Peyer's patch (tissue), 4 donors: ENCODE measurements around the gene IL34. TPM values are rescaled to one million over a fixed set of nuclear protein-coding genes. Genes with fewer than 3 reads are reported as not detected.
A peak's percentile ranks its signal among the peaks of the same experiment; 100 is the strongest.

Experiments
- DNase-seq, 3 donors: peaks; one replicate each; pipeline ENCODE4 v3.0.0-alpha.2; 2017 to 2019
- H3K27ac ChIP-seq, 4 donors: fragments of 200-600 bp; sonication (generic); one replicate each; pipeline ENCODE4 v1.5.1; 2016 to 2019
- H3K27me3 ChIP-seq, 2 donors: fragments of 200-600 bp; sonication (generic); one replicate each; pipeline ENCODE4 v1.5.1; 2019
- H3K36me3 ChIP-seq, 3 donors: fragments of 200-600 bp; sonication (generic); one replicate each; pipeline ENCODE4 v1.5.1; 2016 to 2019
- H3K4me1 ChIP-seq, 4 donors: fragments of 200-600 bp; sonication (generic); one replicate each; pipeline ENCODE4 v1.5.1; 2016 to 2019
- H3K4me3 ChIP-seq, 4 donors: fragments of 200-600 bp; sonication (generic); 1 replicate in 3 of 4; 2 replicates in 1 of 4; pipeline ENCODE4 v1.5.1; 2016 to 2019; ENCODE audit warnings: mild to moderate bottlenecking in 1 of 4
- H3K9me3 ChIP-seq, 4 donors: fragments of 200-600 bp; sonication (generic); one replicate each; pipeline ENCODE4 v1.5.1; 2016 to 2019; ENCODE audit warnings: mild to moderate bottlenecking in 1 of 4
- CTCF ChIP-seq, 6 experiments: fragments of 450-650 bp in 4 of 6; fragments of 200-600 bp in 2 of 6; sonication (generic) in 1 of 6; IDR thresholded peaks; one replicate each; pipeline ENCODE4 v1.5.1; 2017 to 2019; ENCODE audit warnings: antibody characterized with exemption in 6 of 6, mild to moderate bottlenecking in 3 of 6, moderate library complexity in 1 of 6
- POLR2A ChIP-seq, 2 donors: fragments of 450-650 bp; IDR thresholded peaks; one replicate each; pipeline ENCODE4 v1.5.1; 2017; ENCODE audit warnings: antibody characterized with exemption in 2 of 2, mild to moderate bottlenecking in 2 of 2, moderate library complexity in 2 of 2
- total RNA-seq, 4 donors: library from RNA; depleted of rRNA; stranded (reverse); fragments of >200 nt; gene quantifications; one replicate each; pipeline ENCODE4 v1.1.0, GENCODE V29; 2016

The IL34 gene
- total RNA-seq, 4 donors from 2014 or later, result 1.6 to 23.1 (median 2.6) TPM

- no peak overlapping the region for H3K4me3 ChIP-seq
- H3K4me1 ChIP-seq, result peaks cover 0 to 50% (median 0%) of the 10 kb centered on the region in 4 donors
- no peaks in the 10 kb centered on the region for H3K27me3 ChIP-seq
- H3K27ac ChIP-seq, result peak overlapping the region; percentile 37 to 87 (median 52)
- peaks cover 0 to 7% (median 0%) of the 10 kb centered on the region in 3 donors for H3K36me3 ChIP-seq
- H3K9me3 ChIP-seq, result no peaks in the 10 kb centered on the region
- no peak for DNase-seq
- TF ChIP-seq POLR2A (IDR thresholded peaks at IDR 0.05) (no peak), CTCF (IDR thresholded peaks at IDR 0.05) (no peak)
Observed at GRCh38 chr16:70703835-70704381, 57.5 kb downstream of the IL34 start.

- peak overlapping the region in 3 of 4 donors; percentile 48 to 87 (median 55) for H3K27ac ChIP-seq
- no peaks in the 10 kb centered on the region for H3K9me3 ChIP-seq
- DNase-seq, result no peak
- H3K27me3 ChIP-seq, result no peaks in the 10 kb centered on the region
- TF ChIP-seq POLR2A (IDR thresholded peaks at IDR 0.05) (no peak), CTCF (IDR thresholded peaks at IDR 0.05) (no peak)
- no peak overlapping the region for H3K4me3 ChIP-seq
- H3K4me1 ChIP-seq, result peaks cover 0 to 50% (median 0%) of the 10 kb centered on the region in 4 donors
- H3K36me3 ChIP-seq, result peaks cover 0 to 3% (median 0%) of the 10 kb centered on the region in 3 donors
Observed at GRCh38 chr16:70704586-70704985, 58.2 kb downstream of the IL34 start.

GRCh38 chr16:70705056-70705455, 58.7 kb downstream of the IL34 start:
- H3K9me3 ChIP-seq, result no peaks in the 10 kb centered on the region
- H3K36me3 ChIP-seq, result peaks cover 0 to 3% (median 0%) of the 10 kb centered on the region in 3 donors
- H3K27me3 ChIP-seq, result no peaks in the 10 kb centered on the region
- DNase-seq, result no peak
- peak overlapping the region in 2 of 4 donors; percentile 48 to 87 for H3K27ac ChIP-seq
- H3K4me3 ChIP-seq, result no peak overlapping the region
- H3K4me1 ChIP-seq, result peaks cover 0 to 50% (median 0%) of the 10 kb centered on the region in 4 donors
- TF ChIP-seq POLR2A (IDR thresholded peaks at IDR 0.05) (no peak), CTCF (IDR thresholded peaks at IDR 0.05) (no peak)

GRCh38 chr16:70706948-70707465, 60.6 kb downstream of the IL34 start:
- H3K36me3 ChIP-seq, result peaks cover 0 to 3% (median 0%) of the 10 kb centered on the region in 3 donors
- peak overlapping the region; percentile 13 to 87 (median 31) for H3K27ac ChIP-seq
- no peaks in the 10 kb centered on the region for H3K9me3 ChIP-seq
- H3K4me1 ChIP-seq, result peaks cover 0 to 44% (median 0%) of the 10 kb centered on the region in 4 donors
- H3K27me3 ChIP-seq, result no peaks in the 10 kb centered on the region
- no peak overlapping the region for H3K4me3 ChIP-seq
- no peak for DNase-seq
- TF ChIP-seq POLR2A (IDR thresholded peaks at IDR 0.05) (no peak), CTCF (IDR thresholded peaks at IDR 0.05) (no peak)

GRCh38 chr16:70708366-70709246, 62.2 kb downstream of the IL34 start:
- DNase-seq, result no peak
- Histone ChIP-seq H3K4me1 (peaks cover 0 to 29% (median 0%) of the 10 kb centered on the region in 4 donors), H3K36me3 (peaks cover 0 to 3% (median 0%) of the 10 kb centered on the region in 3 donors), H3K27me3 (no peaks in the 10 kb centered on the region), H3K4me3 (no peak overlapping the region), H3K9me3 (no peaks in the 10 kb centered on the region), H3K27ac (no peak overlapping the region)
- TF ChIP-seq CTCF (IDR thresholded peaks at IDR 0.05) (no peak), POLR2A (IDR thresholded peaks at IDR 0.05) (no peak)
